NCI-H1436 (cell line): ENCODE results near the gene BLOC1S5.

Source experiments
- DNase-seq: peaks from one replicate; lab custom pipeline; 2025; lab: John Stamatoyannopoulos, UW

The BLOC1S5 gene

DNA sequence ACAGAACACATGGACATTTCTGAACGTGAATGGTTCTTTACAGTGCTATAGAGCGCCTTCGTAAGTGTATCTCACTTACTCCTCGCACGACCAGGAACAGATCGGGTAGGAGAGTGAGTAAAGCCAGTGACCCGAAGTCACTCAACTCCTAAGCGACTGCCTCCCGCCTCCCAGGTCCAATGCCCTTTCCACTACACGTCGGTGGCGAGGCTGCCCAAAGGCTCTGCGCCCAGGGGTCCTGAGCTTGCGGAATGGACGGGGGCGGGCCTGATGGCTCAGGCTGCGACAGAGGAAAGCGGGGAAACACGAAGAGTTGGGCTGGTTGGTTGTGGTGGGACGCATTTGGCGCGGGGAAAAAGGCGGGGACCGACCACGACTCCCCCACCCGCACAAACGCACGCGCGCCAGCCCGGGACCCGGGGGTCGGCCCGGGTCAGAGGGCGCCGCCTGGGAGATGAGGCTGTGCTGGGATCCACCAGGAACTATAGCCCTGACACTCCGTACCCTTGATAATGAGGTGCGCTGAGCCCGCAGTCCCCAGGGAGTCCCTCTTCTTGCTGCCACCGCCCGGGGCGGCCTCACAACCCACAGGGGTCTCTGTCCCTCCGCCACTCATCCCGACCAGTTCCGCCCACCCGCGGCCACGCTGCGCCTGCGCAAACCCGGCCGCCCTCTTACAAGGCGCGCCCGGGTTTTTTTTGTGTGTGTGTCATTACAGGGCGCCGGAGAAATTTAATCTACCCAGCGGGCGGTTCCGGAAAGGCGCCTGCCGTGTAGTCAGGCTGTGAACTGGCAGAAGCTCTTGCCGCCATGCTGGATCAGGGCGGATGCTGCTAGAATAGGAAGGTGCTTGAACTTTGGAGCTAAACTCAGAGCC lies at the start of gene BLOC1S5:
TSS of gene BLOC1S5 (minus strand) at position 629 of the 877 bp plus-strand sequence. CDS start at position 616, 13 bp downstream.
- DNase-seq, result peak; percentile 96

- DNase-seq, result no peak
Observed at GRCh38 chr6:8113131-8113654, 49.0 kb upstream of the BLOC1S5 start.

GRCh38 chr6:8110725-8111124 lies 46.5 kb upstream of the BLOC1S5 start:
- DNase-seq, result no peak

- no peak for DNase-seq
Observed at GRCh38 chr6:8110117-8110721, 46.0 kb upstream of the BLOC1S5 start.

DNA sequence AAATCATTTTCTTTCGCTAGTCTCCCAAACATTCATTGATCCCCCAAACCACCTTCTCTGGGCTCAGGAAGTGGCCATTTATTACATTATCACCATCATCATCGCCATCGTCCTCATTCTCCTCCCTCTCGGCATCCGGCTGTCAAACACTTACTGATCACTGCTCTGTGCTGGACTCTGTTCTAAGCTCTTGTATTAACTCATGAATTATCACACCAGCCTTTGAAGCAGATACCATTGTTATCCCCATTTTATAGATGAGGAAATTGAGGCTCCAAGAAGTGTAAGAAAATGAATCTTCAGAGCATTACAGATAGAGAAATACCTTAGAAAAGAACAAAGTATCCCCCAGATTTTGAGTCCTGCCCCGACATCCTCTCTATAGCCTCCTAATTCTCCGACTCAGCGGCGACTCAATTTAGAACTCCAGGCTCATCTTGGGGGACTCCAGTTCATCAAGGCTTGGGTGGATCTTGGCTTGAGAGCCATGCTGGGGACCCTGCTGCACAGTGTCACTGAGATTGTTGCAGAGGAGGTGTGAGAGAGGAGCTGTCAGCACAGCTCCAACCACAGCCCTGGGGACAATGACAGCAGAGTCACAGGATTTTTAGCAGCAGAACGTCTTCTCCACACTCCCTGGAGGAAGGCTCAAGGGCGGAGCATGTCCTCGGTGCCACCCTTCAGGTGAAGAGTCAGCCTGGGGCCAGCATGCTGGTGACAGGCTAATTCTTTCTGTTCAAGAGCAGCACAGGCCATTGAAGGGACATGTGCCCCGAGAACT lies 44.8 kb upstream of the BLOC1S5 start:
- no peak for DNase-seq

DNA sequence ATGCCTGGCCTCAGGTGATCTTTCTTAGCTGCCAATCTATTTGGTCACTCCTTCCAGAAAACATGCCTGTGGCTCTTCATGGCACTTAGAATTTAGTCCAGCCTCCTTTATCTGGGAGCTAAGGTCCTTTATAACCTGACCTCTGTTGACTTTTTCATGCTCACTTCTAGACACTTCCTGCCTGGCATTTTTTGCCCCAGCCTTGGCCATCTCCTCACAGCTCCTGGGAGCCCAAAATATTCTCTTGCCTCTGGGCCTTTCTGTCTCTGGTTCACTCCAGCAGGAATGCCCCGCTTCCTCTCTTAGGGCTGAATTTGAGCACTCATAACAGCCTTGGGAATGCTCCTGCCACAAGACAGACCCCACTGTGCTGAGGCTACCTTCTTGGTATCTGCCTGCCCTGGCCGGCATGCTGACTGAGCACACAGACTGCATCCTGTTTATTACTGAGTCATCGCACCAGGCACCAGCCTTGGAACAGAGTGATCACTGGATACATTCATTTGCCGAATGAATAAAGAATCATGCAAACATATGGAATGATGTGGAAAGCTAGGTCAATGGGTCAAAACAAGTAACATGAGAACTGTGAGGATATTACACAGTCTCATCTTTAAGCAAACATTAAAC lies 44.0 kb upstream of the BLOC1S5 start:
- DNase-seq, result no peak

DNA sequence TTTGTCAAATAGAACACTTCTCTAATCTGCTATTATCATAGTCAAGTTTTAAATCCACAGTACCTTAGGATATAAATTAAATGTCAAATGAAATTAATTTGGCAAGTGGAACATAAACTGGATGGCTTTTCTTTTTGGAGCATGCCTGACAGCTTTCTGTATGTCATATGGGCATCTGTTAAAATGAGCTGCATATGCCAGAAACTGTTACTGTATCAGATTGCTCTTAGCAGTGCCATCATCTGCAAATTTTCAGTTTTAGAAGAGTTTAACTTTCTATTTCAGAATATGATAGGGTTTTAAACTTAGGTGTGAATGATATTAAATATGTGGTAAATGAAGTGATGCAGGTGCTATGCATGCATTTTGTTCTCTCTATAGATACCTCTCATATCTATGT lies 41.6 kb upstream of the BLOC1S5 start:
- DNase-seq, result no peak

DNA sequence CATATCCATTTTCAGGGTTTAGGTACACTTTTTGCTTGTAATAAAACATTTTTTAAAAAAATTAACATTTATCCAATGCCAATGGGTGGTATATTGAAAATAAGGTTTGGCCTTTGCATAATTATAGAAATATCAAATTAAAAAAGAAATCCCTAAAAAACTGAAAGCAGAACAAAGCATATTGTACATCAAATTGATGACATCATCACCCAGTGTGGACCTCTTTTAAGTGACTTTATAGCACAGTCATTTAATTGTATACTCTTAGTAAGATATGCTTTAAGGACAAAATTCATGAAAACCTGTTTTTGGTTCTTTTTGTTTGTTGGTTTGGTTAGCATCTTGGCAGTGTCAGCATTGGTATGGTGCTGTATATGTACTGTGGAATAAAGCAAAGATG lies 39.5 kb upstream of the BLOC1S5 start:
- DNase-seq, result no peak

DNA sequence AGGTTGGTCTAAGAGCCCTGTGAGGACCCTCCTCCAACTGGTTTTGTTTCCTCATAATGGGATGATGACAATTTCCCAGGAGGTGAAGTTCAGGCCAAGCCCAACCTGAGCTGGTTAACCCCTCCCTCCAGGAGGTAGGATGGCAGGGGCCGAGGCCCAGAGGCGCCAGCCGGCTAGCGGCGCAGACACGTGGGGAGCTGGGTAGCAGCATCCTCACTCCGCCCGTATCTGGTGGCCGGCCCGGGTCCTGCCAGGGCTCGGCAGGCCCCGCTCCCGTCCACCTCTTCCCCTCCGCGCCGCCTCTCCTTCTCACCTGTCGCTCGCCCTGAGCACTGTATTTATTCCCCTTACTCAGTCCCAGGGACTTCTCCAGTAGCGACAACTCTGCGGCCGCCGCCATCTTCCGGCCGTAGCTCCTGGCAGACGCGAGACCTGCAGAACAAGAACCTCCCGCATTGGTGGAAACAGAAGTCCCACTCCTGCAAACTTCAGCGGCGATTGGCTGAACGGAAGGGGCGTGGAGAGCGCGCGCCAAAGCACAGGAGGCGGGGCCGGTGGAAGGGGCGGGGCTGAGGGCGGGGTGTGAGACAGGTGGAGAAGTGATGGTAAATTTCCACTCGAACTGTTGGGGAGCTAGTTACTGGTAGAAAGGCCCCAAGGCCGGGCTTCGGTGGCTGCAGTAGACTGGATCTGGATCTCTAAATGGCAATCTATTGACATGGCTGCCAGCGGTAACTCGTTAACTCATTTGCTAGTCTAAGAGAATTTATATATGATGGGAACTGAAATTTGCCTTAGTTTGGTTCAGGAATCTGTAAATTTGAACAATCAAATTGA lies 38.2 kb upstream of the BLOC1S5 start, which contains the start of gene EEF1E1:
TSS of gene EEF1E1 (minus strand) at position 427 of the 837 bp plus-strand sequence. CDS start at position 400, 27 bp downstream.
- DNase-seq, result peak; percentile 92

DNA sequence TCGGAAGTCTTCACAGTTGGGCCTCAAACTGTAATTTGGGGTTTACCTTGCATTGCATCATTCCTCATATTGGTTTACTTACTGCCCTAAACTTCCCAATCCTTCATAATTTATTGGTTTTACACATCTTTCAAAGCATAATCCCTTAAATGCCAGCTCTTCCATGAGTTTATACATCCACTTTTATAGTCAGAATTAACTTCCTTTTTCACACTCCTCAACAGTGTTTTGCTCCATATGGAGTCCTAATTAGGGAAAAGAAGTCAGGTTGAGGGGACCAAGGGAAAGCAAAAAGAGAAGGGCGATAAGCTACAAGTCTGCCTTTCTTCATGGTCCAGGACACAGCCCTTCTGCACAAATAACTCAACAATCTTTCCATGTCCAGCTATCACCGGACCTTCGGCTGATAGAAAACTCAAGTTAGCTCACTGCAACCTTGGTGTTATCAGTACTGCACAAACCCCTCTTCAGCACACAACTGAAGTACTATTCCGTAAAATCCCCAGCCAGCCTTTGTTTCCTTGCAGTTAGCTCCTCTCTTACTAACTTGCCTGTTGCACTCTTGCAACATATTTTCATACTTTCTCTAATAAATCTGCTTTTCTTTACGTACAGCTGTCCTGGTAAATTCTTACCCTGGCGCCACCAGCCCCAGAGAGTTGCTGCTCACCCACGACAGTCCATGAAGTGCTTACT lies 36.1 kb upstream of the BLOC1S5 start:
- no peak for DNase-seq

GRCh38 chr6:8090650-8091049 lies 26.5 kb upstream of the BLOC1S5 start:
- no peak for DNase-seq

DNA sequence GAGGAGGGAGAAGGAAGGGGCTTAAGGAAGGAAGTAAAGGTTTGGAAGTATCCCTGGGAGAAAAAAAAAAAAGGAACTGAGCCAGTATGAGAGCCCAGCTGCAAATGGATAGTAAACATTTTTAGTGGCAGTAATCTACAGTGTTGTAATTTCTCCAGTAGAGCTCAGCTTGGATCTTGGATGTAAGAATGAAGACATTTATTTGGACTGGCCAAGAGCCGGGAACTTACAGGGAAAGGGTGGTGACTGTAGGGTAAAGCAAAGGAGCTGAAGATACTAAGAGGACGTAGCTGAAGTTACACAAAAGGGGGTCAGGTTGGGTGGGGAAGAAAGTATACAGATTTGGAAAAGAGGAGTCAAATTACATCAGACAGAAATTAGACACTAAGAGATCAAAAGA lies 24.7 kb upstream of the BLOC1S5 start:
- no peak for DNase-seq

GRCh38 chr6:8087870-8088754 lies 23.9 kb upstream of the BLOC1S5 start:
- DNase-seq, result no peak

DNA sequence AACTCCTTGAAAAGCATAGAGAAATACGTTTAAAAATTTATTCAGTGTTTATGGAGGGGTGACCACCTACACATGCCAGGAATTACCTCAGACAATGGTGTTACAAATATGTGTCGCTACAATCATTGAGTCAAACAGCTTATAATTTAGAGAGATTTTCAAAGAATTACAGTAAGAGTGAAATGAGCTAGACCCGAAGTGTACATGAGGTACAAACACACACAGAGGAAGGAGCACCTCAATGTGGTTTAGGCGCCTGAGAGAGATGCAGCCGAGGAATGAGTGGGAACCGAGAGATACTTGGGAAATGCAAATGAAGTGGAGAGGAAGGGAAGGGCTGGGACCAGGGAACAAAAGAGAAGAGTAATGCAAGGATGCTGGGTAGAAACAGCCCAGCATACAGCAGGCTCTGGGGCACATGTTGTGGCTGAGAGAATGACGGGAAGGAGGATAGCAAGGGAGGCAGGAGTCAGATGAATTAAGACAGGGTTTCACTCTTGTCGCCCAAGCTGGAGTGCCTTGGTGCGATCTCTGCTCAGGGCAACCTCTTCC lies 22.6 kb upstream of the BLOC1S5 start:
- no peak for DNase-seq

DNA sequence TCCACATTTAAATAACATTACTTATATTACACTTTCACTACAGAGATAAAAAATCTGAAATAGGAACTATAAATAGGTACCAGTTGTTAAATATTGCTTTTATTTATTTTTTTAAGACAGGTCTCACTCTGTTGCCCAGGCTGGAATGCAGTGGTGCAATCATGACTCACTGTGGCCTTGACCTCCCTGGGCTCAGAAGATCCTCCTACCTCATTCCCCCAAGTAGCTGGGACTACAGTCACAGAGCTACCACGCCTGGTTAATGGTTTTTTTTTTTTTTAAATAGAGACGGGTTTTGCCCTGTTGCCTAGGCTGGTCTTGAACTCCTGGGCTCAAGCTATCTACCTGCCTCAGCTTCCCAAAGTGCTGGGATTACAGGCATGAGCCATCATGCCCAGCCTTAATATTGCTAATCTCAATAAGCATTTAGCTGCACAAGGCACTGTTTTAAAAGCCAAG lies 20.9 kb upstream of the BLOC1S5 start:
- DNase-seq, result no peak

DNA sequence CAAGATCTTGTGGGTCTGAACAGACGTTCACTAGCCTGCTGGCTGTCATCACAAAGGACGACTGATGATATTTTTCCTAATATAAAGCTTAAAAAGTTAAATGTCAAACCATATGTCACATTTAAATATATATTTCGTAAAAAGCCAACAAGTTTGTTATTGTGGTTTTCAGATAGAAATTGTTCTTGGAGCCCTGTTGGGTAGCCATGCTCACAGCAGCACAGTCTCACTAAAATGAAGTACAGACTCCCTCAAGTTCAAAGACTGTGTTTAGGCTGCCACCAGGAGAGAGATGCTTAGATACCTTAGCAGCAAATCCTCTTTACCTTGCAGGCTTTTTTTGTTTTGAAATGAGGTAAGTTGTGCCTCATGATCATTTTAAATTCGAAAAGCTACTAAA lies 20.4 kb upstream of the BLOC1S5 start:
- no peak for DNase-seq

GRCh38 chr6:8082954-8083858 lies 19.0 kb upstream of the BLOC1S5 start:
- peak; percentile 7 for DNase-seq

- no peak for DNase-seq
Observed at GRCh38 chr6:8082572-8082953, 18.4 kb upstream of the BLOC1S5 start.
